Measurements from ENCODE around the gene GPER1.
"Not testable (repeated sequence)": the region's sequence is repeated elsewhere in the genome, so short reads cannot be mapped to it uniquely, and the experiment has no call there.

Gene GPER1

GRCh38 chr7:1104516-1105179, 16.7 kb downstream of the GPER1 start:
- DNase-seq, result no peak

GRCh38 chr7:1105189-1105588, 17.3 kb downstream of the GPER1 start:
- DNase-seq, result no peak

- DNase-seq, result no peak
These were observed 18.3 kb downstream of the GPER1 start for GRCh38 chr7:1106063-1106792.

GRCh38 chr7:1106793-1107421, 19.0 kb downstream of the GPER1 start:
- DNase-seq, result peak in 1 of 2 experiments; percentile 28

- no peak for DNase-seq
These were observed 20.5 kb downstream of the GPER1 start for GRCh38 chr7:1108264-1108920.

GRCh38 chr7:1109581-1110310, 21.8 kb downstream of the GPER1 start:
- DNase-seq, result no peak

GRCh38 chr7:1110358-1110757, 22.4 kb downstream of the GPER1 start:
- no peak for DNase-seq

GRCh38 chr7:1111156-1111555, 23.2 kb downstream of the GPER1 start:
- no peak for DNase-seq

GRCh38 chr7:1112109-1112508, 24.2 kb downstream of the GPER1 start:
- no peak for DNase-seq

GRCh38 chr7:1112625-1113547, 25.0 kb downstream of the GPER1 start:
- DNase-seq, result no peak

- DNase-seq, result peak in 1 of 2 experiments; percentile 28
These were observed 25.6 kb downstream of the GPER1 start for GRCh38 chr7:1113548-1113885.

GRCh38 chr7:1114088-1114487, 26.2 kb downstream of the GPER1 start:
- no peak for DNase-seq

GRCh38 chr7:1114505-1114904, 26.6 kb downstream of the GPER1 start:
- DNase-seq, result no peak

GRCh38 chr7:1115171-1116045, 27.5 kb downstream of the GPER1 start:
- not testable (repeated sequence) for DNase-seq

GRCh38 chr7:1116383-1117008, 28.6 kb downstream of the GPER1 start:
- not testable (repeated sequence) for DNase-seq

- no peak for DNase-seq
These were observed 29.5 kb downstream of the GPER1 start for GRCh38 chr7:1117321-1117928.

- DNase-seq, result no peak
These were observed 31.3 kb downstream of the GPER1 start for GRCh38 chr7:1119201-1119600.

GRCh38 chr7:1120791-1121190, 32.9 kb downstream of the GPER1 start:
- DNase-seq, result no peak

GRCh38 chr7:1121476-1121875, 33.6 kb downstream of the GPER1 start:
- no peak for DNase-seq
